Peyer's patch (tissue), 4 donors: ENCODE measurements around the gene CNIH4.

Experiments
- POLR2A ChIP-seq, 2 donors: fragments of 450-650 bp; IDR thresholded peaks; one replicate each; pipeline ENCODE4 v1.5.1; 2017; ENCODE audit warnings: antibody characterized with exemption in 2 of 2, mild to moderate bottlenecking in 2 of 2, moderate library complexity in 2 of 2
- TF ChIP-seq, protein P1 (sequence below), 6 experiments: fragments of 450-650 bp in 4 of 6; fragments of 200-600 bp in 2 of 6; sonication (generic) in 1 of 6; IDR thresholded peaks; one replicate each; pipeline ENCODE4 v1.5.1; 2017 to 2019; ENCODE audit warnings: antibody characterized with exemption in 6 of 6, mild to moderate bottlenecking in 3 of 6, moderate library complexity in 1 of 6

DNA sequence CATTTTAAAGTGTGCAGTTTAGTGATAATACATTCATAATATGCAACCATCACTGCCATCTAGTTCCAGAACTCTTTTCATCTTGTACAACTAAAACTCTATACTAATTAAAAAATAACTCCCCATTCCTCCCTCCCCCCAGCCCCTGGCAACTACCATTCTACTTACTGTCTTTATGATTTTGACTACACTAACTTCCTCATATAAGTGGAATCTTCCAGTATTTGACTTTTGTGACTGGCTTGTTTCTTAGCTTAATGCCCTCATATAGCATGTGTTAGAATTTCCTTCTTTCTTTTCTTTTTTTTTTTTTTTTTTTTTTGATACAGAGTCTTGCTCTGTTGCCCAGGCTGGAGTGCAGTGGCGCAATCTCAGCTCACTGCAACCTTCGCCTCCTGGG is 25.4 kb upstream of the CNIH4 start:
- TF ChIP-seq, protein P1, sequence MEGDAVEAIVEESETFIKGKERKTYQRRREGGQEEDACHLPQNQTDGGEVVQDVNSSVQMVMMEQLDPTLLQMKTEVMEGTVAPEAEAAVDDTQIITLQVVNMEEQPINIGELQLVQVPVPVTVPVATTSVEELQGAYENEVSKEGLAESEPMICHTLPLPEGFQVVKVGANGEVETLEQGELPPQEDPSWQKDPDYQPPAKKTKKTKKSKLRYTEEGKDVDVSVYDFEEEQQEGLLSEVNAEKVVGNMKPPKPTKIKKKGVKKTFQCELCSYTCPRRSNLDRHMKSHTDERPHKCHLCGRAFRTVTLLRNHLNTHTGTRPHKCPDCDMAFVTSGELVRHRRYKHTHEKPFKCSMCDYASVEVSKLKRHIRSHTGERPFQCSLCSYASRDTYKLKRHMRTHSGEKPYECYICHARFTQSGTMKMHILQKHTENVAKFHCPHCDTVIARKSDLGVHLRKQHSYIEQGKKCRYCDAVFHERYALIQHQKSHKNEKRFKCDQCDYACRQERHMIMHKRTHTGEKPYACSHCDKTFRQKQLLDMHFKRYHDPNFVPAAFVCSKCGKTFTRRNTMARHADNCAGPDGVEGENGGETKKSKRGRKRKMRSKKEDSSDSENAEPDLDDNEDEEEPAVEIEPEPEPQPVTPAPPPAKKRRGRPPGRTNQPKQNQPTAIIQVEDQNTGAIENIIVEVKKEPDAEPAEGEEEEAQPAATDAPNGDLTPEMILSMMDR (IDR thresholded peaks at IDR 0.05): no peak
- no peak for TF ChIP-seq POLR2A (IDR thresholded peaks at IDR 0.05)
